HepG2 (cell line): ENCODE results near the gene KDM3A.

ENCODE experiments used
- ARID4A ChIP-seq: sonication (generic); formaldehyde crosslinking; IDR thresholded peaks from 2 replicates; pipeline ENCODE4 v1.5.0; 2020; ENCODE audit warnings: mild to moderate bottlenecking, missing genetic modification reagents, borderline replicate concordance
- CHD4 ChIP-seq: fragments of 200-600 bp; sonication (generic); IDR thresholded peaks from 2 replicates; pipeline ENCODE4 v1.7.0; 2017; ENCODE audit warnings: mild to moderate bottlenecking, low read length, borderline replicate concordance
- ELF1 ChIP-seq: sonication (generic); formaldehyde crosslinking; IDR thresholded peaks from 2 replicates; pipeline ENCODE4 v1.4.0; 2020; ENCODE audit warnings: missing genetic modification reagents
- FUBP1 ChIP-seq: sonication (generic); formaldehyde crosslinking; IDR thresholded peaks from 2 replicates; pipeline ENCODE4 v1.5.1; 2020; ENCODE audit warnings: missing genetic modification reagents, mild to moderate bottlenecking, borderline replicate concordance
- HDAC2 ChIP-seq: sonication (generic); formaldehyde crosslinking; IDR thresholded peaks from 2 replicates; pipeline ENCODE4 v1.4.0; 2020; ENCODE audit warnings: missing genetic modification reagents
- MYC ChIP-seq: sonication (generic); formaldehyde crosslinking; IDR thresholded peaks from 2 replicates; pipeline ENCODE4 v1.9.0; 2021; ENCODE audit warnings: missing genetic modification reagents, borderline replicate concordance
- POGK ChIP-seq: sonication (generic); formaldehyde crosslinking; conservative IDR thresholded peaks from 2 replicates; pipeline ENCODE4 v1.8.0; 2022; ENCODE audit warnings: mild to moderate bottlenecking, moderate library complexity, missing genetic modification reagents
- RFXANK ChIP-seq: IDR thresholded peaks from 2 replicates; pipeline ENCODE4 v1.6.1; 2016
- U2AF2 ChIP-seq: fragments of 200-400 bp; formaldehyde crosslinking; IDR thresholded peaks from 2 replicates; pipeline ENCODE4 v1.6.1; 2017; ENCODE audit warnings: low read depth, mild to moderate bottlenecking, low read length
- ZNF225 ChIP-seq: sonication (generic); formaldehyde crosslinking; IDR thresholded peaks from 2 replicates; pipeline ENCODE4 v1.4.0; 2020; ENCODE audit warnings: mild to moderate bottlenecking, missing genetic modification reagents
- ZNF549 ChIP-seq: sonication (generic); formaldehyde crosslinking; IDR thresholded peaks from 2 replicates; pipeline ENCODE4 v1.5.0; 2020; ENCODE audit warnings: missing genetic modification reagents
- TF ChIP-seq, protein P1 (sequence below): sonication (generic); formaldehyde crosslinking; IDR thresholded peaks from 2 replicates; pipeline ENCODE4 v1.5.0; 2020; ENCODE audit warnings: missing genetic modification reagents

DNA sequence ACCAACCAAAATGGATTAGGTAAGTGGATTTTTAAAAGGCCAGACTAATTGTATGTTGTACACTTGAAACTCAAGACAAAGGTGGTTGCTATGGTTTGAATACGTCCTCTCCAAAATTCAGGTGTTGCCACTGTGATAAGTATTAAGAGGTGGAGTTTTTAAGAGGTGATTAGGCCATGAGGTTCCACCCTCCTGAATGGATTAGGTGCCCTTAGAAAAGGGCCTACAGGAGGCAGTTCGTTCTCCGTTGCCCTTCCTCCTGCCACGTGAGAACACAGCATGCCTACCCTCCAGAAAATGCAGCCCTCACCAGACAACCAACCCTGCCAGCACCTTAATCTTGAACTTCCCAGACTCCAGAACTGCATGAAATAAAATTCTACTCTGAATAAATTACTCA lies 70.9 kb downstream of the KDM3A start:
- TF ChIP-seq RFXANK (CRISPR knock-in tag): no peak
- TF ChIP-seq ELF1: no peak
- TF ChIP-seq ZNF549 (CRISPR knock-in tag): no peak
- TF ChIP-seq FUBP1 (CRISPR knock-in tag): no peak
- no peak for TF ChIP-seq POGK (CRISPR knock-in tag)
- no peak for TF ChIP-seq U2AF2
- TF ChIP-seq HDAC2: no peak
- TF ChIP-seq ZNF225: no peak
- TF ChIP-seq ARID4A (CRISPR knock-in tag): no peak
- no peak for TF ChIP-seq MYC (CRISPR knock-in tag)
- no peak for TF ChIP-seq CHD4
- TF ChIP-seq, protein P1, sequence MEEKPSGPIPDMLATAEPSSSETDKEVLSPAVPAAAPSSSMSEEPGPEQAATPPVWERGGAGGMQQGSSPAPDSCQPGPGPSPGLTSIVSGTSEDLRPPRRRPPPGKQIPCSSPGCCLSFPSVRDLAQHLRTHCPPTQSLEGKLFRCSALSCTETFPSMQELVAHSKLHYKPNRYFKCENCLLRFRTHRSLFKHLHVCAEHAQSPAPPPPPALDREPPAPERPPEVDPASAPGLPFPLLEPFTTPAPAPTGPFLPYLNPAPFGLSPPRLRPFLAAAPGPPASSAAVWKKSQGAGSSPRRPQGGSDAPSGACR (CRISPR knock-in tag): no peak
